Liver (tissue), 9 donors: ENCODE measurements around the gene ZNF860. TPM values are rescaled to one million over a fixed set of nuclear protein-coding genes. Genes with fewer than 3 reads are reported as not detected.

Experiments
- DNase-seq: peaks from one replicate; pipeline ENCODE4 v3.0.0-alpha.2; 2017; ENCODE audit warnings: low spot score
- H3K27ac ChIP-seq, 2 donors: one replicate each; pipeline ENCODE4 v1.7.0; 2013; ENCODE audit warnings: inconsistent platforms in 2 of 2, low read length in 2 of 2, control low read depth in 1 of 2, low read depth in 1 of 2, mild to moderate bottlenecking in 1 of 2
- H3K27me3 ChIP-seq, 4 donors: one replicate each; pipeline versions ENCODE4 v1.6.1 to v1.7.0; 2013; ENCODE audit warnings: low read length in 3 of 4, inconsistent platforms in 1 of 4, mild to moderate bottlenecking in 1 of 4, moderate library complexity in 1 of 4; ENCODE audit not compliant: control insufficient read depth in 4 of 4, insufficient read depth in 4 of 4
- H3K36me3 ChIP-seq, 4 donors: one replicate each; pipeline versions ENCODE4 v1.6.1 to v1.7.0; 2013; ENCODE audit warnings: low read length in 3 of 4, mild to moderate bottlenecking in 3 of 4, low read depth in 1 of 4, moderate library complexity in 1 of 4; ENCODE audit not compliant: control insufficient read depth in 4 of 4, insufficient read depth in 3 of 4
- H3K4me1 ChIP-seq, 4 donors: one replicate each; pipeline versions ENCODE4 v1.6.1 to v1.7.0; 2013; ENCODE audit warnings: low read length in 3 of 4, mild to moderate bottlenecking in 3 of 4, moderate library complexity in 1 of 4; ENCODE audit not compliant: control insufficient read depth in 4 of 4, insufficient read depth in 4 of 4
- H3K4me3 ChIP-seq, 3 donors: one replicate each; pipeline versions ENCODE4 v1.6.1 to v1.7.0; 2013; ENCODE audit warnings: low read length in 3 of 3, control low read depth in 1 of 3, low read depth in 1 of 3, mild to moderate bottlenecking in 1 of 3
- H3K9ac ChIP-seq, 2 donors: one replicate each; pipeline ENCODE4 v1.7.0; 2013; ENCODE audit warnings: low read length in 2 of 2, mild to moderate bottlenecking in 2 of 2, moderate library complexity in 2 of 2, control low read depth in 1 of 2, low read depth in 1 of 2
- H3K9me3 ChIP-seq, 4 donors: one replicate each; pipeline versions ENCODE4 v1.6.1 to v1.7.0; 2013; ENCODE audit warnings: low read length in 3 of 4; ENCODE audit not compliant: control insufficient read depth in 4 of 4
- CTCF ChIP-seq: fragments of 150-350 bp; IDR thresholded peaks from 2 replicates; pipeline ENCODE4 v1.5.1; 2017; ENCODE audit warnings: improper control_type of control experiment, low read depth, low read length; ENCODE audit not compliant: missing input control
- EGR1 ChIP-seq, 2 donors: IDR thresholded peaks; 2 replicates each; pipeline ENCODE4 v1.6.1; 2016 to 2018; ENCODE audit warnings: antibody characterized with exemption in 2 of 2, low read depth in 2 of 2
- FOXA1 ChIP-seq: IDR thresholded peaks from 2 replicates; pipeline ENCODE4 v1.6.1; 2016; ENCODE audit warnings: antibody characterized with exemption
- FOXA2 ChIP-seq: IDR thresholded peaks from 2 replicates; pipeline ENCODE4 v1.6.1; 2016; ENCODE audit warnings: antibody characterized with exemption
- GABPA ChIP-seq, 2 donors: IDR thresholded peaks in 1 of 2; conservative IDR thresholded peaks in 1 of 2; 2 replicates each; pipeline ENCODE4 v1.6.1; 2016; ENCODE audit warnings: antibody characterized with exemption in 2 of 2, mild to moderate bottlenecking in 1 of 2, moderate library complexity in 1 of 2
- HNF4A ChIP-seq, 2 donors: conservative IDR thresholded peaks; 2 replicates each; pipeline ENCODE4 v1.6.1; 2016; ENCODE audit warnings: antibody characterized with exemption in 2 of 2, mild to moderate bottlenecking in 2 of 2
- HNF4G ChIP-seq: IDR thresholded peaks from 2 replicates; pipeline ENCODE4 v1.6.1; 2016; ENCODE audit warnings: antibody characterized with exemption
- JUND ChIP-seq, 2 donors: IDR thresholded peaks; 2 replicates each; pipeline ENCODE4 v1.6.1; 2016; ENCODE audit warnings: antibody characterized with exemption in 2 of 2
- MAX ChIP-seq: IDR thresholded peaks from 2 replicates; pipeline ENCODE4 v1.6.1; 2016; ENCODE audit warnings: antibody characterized with exemption
- NR2F2 ChIP-seq: IDR thresholded peaks from 2 replicates; pipeline ENCODE4 v1.6.1; 2016; ENCODE audit warnings: antibody characterized with exemption
- RAD21 ChIP-seq, 2 donors: IDR thresholded peaks; 2 replicates each; pipeline ENCODE4 v1.6.1; 2016; ENCODE audit warnings: antibody characterized with exemption in 2 of 2, mild to moderate bottlenecking in 2 of 2
- REST ChIP-seq: IDR thresholded peaks from 2 replicates; pipeline ENCODE4 v1.6.1; 2016; ENCODE audit warnings: antibody characterized with exemption, mild to moderate bottlenecking
- RXRA ChIP-seq, 2 donors: IDR thresholded peaks; 2 replicates each; pipeline ENCODE4 v1.6.1; 2017 to 2018; ENCODE audit warnings: antibody characterized with exemption in 2 of 2, mild to moderate bottlenecking in 1 of 2
- SP1 ChIP-seq: IDR thresholded peaks from 2 replicates; pipeline ENCODE4 v1.6.1; 2018; ENCODE audit warnings: antibody characterized with exemption, mild to moderate bottlenecking
- TAF1 ChIP-seq: conservative IDR thresholded peaks from 2 replicates; pipeline ENCODE4 v1.6.1; 2016; ENCODE audit warnings: antibody characterized with exemption, mild to moderate bottlenecking
- YY1 ChIP-seq: IDR thresholded peaks from 2 replicates; pipeline ENCODE4 v1.6.1; 2016; ENCODE audit warnings: antibody characterized with exemption, mild to moderate bottlenecking
- polyA plus RNA-seq, 2 donors: library from polyadenylated mRNA; stranded (reverse) in 1 of 2; unstranded in 1 of 2; fragments of 200-250 nt in 1 of 2; fragments of >200 nt in 1 of 2; fragmentation: Nextera tagmentation in 1 of 2; extraction: Ambion mirVana in 1 of 2; gene quantifications; one replicate each; pipeline versions ENCODE4 v1.2.1 to v1.2.3, GENCODE V29; 2013 to 2015
- total RNA-seq, 2 donors: library from RNA; depleted of rRNA; stranded (reverse); fragments of >200 nt; gene quantifications; one replicate each; pipeline ENCODE4 v1.2.3, GENCODE V29; 2014
- TF ChIP-seq, protein P1 (sequence below): IDR thresholded peaks from 2 replicates; pipeline ENCODE4 v1.6.1; 2016; ENCODE audit warnings: antibody characterized with exemption
- TF ChIP-seq, protein P2 (sequence below): IDR thresholded peaks from 2 replicates; pipeline ENCODE4 v1.6.1; 2016; ENCODE audit warnings: antibody characterized with exemption
- donor health status: healthy.
- donor health status: healthy.
- donor health status: healthy.
- donor health status: healthy.
- donor health status: healthy.

Gene ZNF860
- total and polyA plus RNA-seq, 4 donors, result 0.10 to 0.42 (median 0.17) TPM; not detected in 1

GRCh38 chr3:31955581-31955980 is 26.0 kb upstream of the ZNF860 start:
- Histone ChIP-seq H3K9me3 (peaks cover 4 to 11% (median 7%) of the 10 kb centered on the region in 4 donors), H3K4me1 (no peaks in the 10 kb centered on the region), H3K4me3 (no peak overlapping the region), H3K36me3 (no peaks in the 10 kb centered on the region), H3K9ac (no peak overlapping the region), H3K27ac (no peak overlapping the region), H3K27me3 (peaks cover 0 to 5% (median 2%) of the 10 kb centered on the region in 4 donors)
- DNase-seq, result no peak
- TF ChIP-seq, protein P1, sequence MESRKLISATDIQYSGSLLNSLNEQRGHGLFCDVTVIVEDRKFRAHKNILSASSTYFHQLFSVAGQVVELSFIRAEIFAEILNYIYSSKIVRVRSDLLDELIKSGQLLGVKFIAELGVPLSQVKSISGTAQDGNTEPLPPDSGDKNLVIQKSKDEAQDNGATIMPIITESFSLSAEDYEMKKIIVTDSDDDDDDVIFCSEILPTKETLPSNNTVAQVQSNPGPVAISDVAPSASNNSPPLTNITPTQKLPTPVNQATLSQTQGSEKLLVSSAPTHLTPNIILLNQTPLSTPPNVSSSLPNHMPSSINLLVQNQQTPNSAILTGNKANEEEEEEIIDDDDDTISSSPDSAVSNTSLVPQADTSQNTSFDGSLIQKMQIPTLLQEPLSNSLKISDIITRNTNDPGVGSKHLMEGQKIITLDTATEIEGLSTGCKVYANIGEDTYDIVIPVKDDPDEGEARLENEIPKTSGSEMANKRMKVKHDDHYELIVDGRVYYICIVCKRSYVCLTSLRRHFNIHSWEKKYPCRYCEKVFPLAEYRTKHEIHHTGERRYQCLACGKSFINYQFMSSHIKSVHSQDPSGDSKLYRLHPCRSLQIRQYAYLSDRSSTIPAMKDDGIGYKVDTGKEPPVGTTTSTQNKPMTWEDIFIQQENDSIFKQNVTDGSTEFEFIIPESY, result no peak
- TF ChIP-seq, protein P2, sequence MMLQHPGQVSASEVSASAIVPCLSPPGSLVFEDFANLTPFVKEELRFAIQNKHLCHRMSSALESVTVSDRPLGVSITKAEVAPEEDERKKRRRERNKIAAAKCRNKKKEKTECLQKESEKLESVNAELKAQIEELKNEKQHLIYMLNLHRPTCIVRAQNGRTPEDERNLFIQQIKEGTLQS, result no peak
- TF ChIP-seq HNF4A (conservative IDR thresholded peaks at IDR 0.05) (no peak), REST (no peak), RAD21 (IDR thresholded peaks at IDR 0.05) (no peak), EGR1 (IDR thresholded peaks at IDR 0.05; ENCODE audit: low read depth in 2 of 2) (no peak), TAF1 (no peak), FOXA1 (no peak), GABPA (IDR thresholded peaks at IDR 0.05 in 1 of 2, conservative IDR thresholded peaks at IDR 0.05 in 1 of 2) (no peak), SP1 (no peak), RXRA (IDR thresholded peaks at IDR 0.05) (no peak), YY1 (no peak), MAX (no peak), HNF4G (no peak), JUND (IDR thresholded peaks at IDR 0.05) (no peak), CTCF (no peak), NR2F2 (no peak), FOXA2 (no peak)
